Osteoblast (primary cell): Measurements from ENCODE around the gene PALM. TPM values are rescaled to one million over a fixed set of nuclear protein-coding genes. Genes with fewer than 3 reads are reported as not detected.

Source experiments
- DNase-seq: peaks from one replicate; pipeline ENCODE4 v3.0.0; 2011; ENCODE audit warnings: low spot score, mixed read lengths; ENCODE audit not compliant: insufficient read length; ENCODE audit errors: missing footprints
- H2AFZ ChIP-seq: 2 replicates; pipeline ENCODE4 v1.6.0; 2011; ENCODE audit warnings: mild to moderate bottlenecking, low read length
- H3K27ac ChIP-seq: 2 replicates; pipeline ENCODE4 v1.5.1; 2011; ENCODE audit warnings: mild to moderate bottlenecking, low read depth, low read length, moderate library complexity
- H3K27me3 ChIP-seq: 2 replicates; pipeline ENCODE4 v1.6.0; 2012; ENCODE audit warnings: mild to moderate bottlenecking, control low read depth, inconsistent platforms, low read length, moderate library complexity; ENCODE audit not compliant: insufficient read depth
- H3K36me3 ChIP-seq: 2 replicates; pipeline ENCODE4 v1.5.1; 2011; ENCODE audit warnings: mild to moderate bottlenecking, low read length, control low read depth, moderate library complexity; ENCODE audit not compliant: insufficient read depth
- H3K4me1 ChIP-seq: 2 replicates; pipeline ENCODE4 v1.5.1; 2011; ENCODE audit warnings: mild to moderate bottlenecking, low read length, control low read depth, moderate library complexity; ENCODE audit not compliant: insufficient read depth
- H3K4me2 ChIP-seq: 2 replicates; pipeline ENCODE4 v1.6.0; 2011; ENCODE audit warnings: mild to moderate bottlenecking, low read length; ENCODE audit not compliant: insufficient read depth
- H3K4me3 ChIP-seq: fragments of 200-600 bp; sonication (generic); 3 replicates; pipeline ENCODE4 v1.5.1; 2012; ENCODE audit warnings: mild to moderate bottlenecking, low read length, inconsistent platforms; ENCODE audit not compliant: insufficient read depth
- H3K79me2 ChIP-seq: 2 replicates; pipeline ENCODE4 v1.6.0; 2012; ENCODE audit warnings: mild to moderate bottlenecking, low read length, control low read depth, inconsistent platforms; ENCODE audit not compliant: insufficient read depth
- H3K9me3 ChIP-seq: 2 replicates; pipeline ENCODE4 v1.5.1; 2011; ENCODE audit warnings: low read depth, low read length, control low read depth
- H4K20me1 ChIP-seq: 2 replicates; pipeline ENCODE4 v1.6.0; 2012; ENCODE audit warnings: mild to moderate bottlenecking, low read length, control low read depth; ENCODE audit not compliant: insufficient read depth
- total RNA-seq: library from RNA; depleted of rRNA; stranded (reverse); fragments of >200 nt; gene quantifications from 2 replicates; pipeline ENCODE4 v1.2.3, GENCODE V29; 2012
- TF ChIP-seq, protein P1 (sequence below): IDR thresholded peaks from 2 replicates; pipeline ENCODE4 v1.5.1; 2011; ENCODE audit warnings: mild to moderate bottlenecking, low read depth, low read length, moderate library complexity; ENCODE audit errors: extremely low read depth

PALM gene
- total RNA-seq, 1 donor: 10.5 TPM

GRCh38 chr19:674282-675151 is 34.2 kb upstream of the PALM start:
- Histone ChIP-seq H2AFZ (no peak overlapping the region), H3K27me3 (no peaks in the 10 kb centered on the region), H3K27ac (no peak overlapping the region), H3K4me2 (no peak overlapping the region), H3K36me3 (no peaks in the 10 kb centered on the region), H3K9me3 (no peaks in the 10 kb centered on the region), H3K4me1 (peaks cover 11% of the 10 kb centered on the region), H3K79me2 (peaks cover 8% of the 10 kb centered on the region), H3K4me3 (no peak overlapping the region), H4K20me1 (peaks cover 12% of the 10 kb centered on the region)
- TF ChIP-seq, protein P1, sequence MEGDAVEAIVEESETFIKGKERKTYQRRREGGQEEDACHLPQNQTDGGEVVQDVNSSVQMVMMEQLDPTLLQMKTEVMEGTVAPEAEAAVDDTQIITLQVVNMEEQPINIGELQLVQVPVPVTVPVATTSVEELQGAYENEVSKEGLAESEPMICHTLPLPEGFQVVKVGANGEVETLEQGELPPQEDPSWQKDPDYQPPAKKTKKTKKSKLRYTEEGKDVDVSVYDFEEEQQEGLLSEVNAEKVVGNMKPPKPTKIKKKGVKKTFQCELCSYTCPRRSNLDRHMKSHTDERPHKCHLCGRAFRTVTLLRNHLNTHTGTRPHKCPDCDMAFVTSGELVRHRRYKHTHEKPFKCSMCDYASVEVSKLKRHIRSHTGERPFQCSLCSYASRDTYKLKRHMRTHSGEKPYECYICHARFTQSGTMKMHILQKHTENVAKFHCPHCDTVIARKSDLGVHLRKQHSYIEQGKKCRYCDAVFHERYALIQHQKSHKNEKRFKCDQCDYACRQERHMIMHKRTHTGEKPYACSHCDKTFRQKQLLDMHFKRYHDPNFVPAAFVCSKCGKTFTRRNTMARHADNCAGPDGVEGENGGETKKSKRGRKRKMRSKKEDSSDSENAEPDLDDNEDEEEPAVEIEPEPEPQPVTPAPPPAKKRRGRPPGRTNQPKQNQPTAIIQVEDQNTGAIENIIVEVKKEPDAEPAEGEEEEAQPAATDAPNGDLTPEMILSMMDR: no peak
- peak; percentile 90 for DNase-seq

- TF ChIP-seq, protein P1: no peak
- H4K20me1 ChIP-seq: peaks cover 12% of the 10 kb centered on the region
- H2AFZ ChIP-seq: no peak overlapping the region
- peak overlapping the region; percentile 57 for H3K4me2 ChIP-seq
- no peaks in the 10 kb centered on the region for H3K36me3 ChIP-seq
- H3K4me1 ChIP-seq: peaks cover 12% of the 10 kb centered on the region
- no peaks in the 10 kb centered on the region for H3K9me3 ChIP-seq
- peak overlapping the region; percentile 75 for H3K4me3 ChIP-seq
- no peak for DNase-seq
- H3K27ac ChIP-seq: no peak overlapping the region
- H3K27me3 ChIP-seq: no peaks in the 10 kb centered on the region
- H3K79me2 ChIP-seq: peaks cover 9% of the 10 kb centered on the region
Measured at GRCh38 chr19:676007-676338, 32.8 kb upstream of the PALM start.

- peak; percentile 92 for DNase-seq
- H2AFZ ChIP-seq: no peak within 1 kb of the TSS
Measured at GRCh38 chr19:676339-677105, 32.2 kb upstream of the PALM start, which contains the start of gene FSTL3. FSTL3 (plus strand) TSS chr19:676392; CDS start chr19:676424, 32 bp downstream.

More at GRCh38 chr19:676339-677105, 32.2 kb upstream of the PALM start, which contains the start of gene FSTL3:
- H3K79me2 ChIP-seq: peaks cover 9% of the 10 kb centered on the region
- TF ChIP-seq, protein P1: no peak
- no peaks in the 10 kb centered on the region for H3K9me3 ChIP-seq
- H3K36me3 ChIP-seq: no peaks in the 10 kb centered on the region
- peak within 1 kb of the TSS; percentile 56 for H3K27ac ChIP-seq
- H3K4me3 ChIP-seq: peak within 1 kb of the TSS; percentile 75
- H3K4me2 ChIP-seq: peak within 1 kb of the TSS; percentile 87
- peaks cover 12% of the 10 kb centered on the region for H3K4me1 ChIP-seq
- H4K20me1 ChIP-seq: peaks cover 12% of the 10 kb centered on the region
- H3K27me3 ChIP-seq: no peaks in the 10 kb centered on the region
